Mammary epithelial cell (primary cell): ENCODE results near the gene TSPAN1.

ENCODE experiments used
- EZH2 ChIP-seq: IDR thresholded peaks from 2 replicates; pipeline ENCODE4 v1.6.1; 2012; ENCODE audit warnings: low read length, inconsistent platforms, borderline replicate concordance
- TF ChIP-seq, protein P1 (sequence below), 2 donors: IDR thresholded peaks in 1 of 2; conservative IDR thresholded peaks in 1 of 2; 2 replicates each; pipeline ENCODE4 v1.5.1; 2011 to 2012; ENCODE audit warnings: inconsistent platforms in 2 of 2, low read length in 2 of 2, mild to moderate bottlenecking in 2 of 2, control low read depth in 1 of 2, low read depth in 1 of 2; ENCODE audit not compliant: insufficient read depth in 1 of 2; ENCODE audit errors: extremely low read depth in 1 of 2

- TF ChIP-seq, protein P1, sequence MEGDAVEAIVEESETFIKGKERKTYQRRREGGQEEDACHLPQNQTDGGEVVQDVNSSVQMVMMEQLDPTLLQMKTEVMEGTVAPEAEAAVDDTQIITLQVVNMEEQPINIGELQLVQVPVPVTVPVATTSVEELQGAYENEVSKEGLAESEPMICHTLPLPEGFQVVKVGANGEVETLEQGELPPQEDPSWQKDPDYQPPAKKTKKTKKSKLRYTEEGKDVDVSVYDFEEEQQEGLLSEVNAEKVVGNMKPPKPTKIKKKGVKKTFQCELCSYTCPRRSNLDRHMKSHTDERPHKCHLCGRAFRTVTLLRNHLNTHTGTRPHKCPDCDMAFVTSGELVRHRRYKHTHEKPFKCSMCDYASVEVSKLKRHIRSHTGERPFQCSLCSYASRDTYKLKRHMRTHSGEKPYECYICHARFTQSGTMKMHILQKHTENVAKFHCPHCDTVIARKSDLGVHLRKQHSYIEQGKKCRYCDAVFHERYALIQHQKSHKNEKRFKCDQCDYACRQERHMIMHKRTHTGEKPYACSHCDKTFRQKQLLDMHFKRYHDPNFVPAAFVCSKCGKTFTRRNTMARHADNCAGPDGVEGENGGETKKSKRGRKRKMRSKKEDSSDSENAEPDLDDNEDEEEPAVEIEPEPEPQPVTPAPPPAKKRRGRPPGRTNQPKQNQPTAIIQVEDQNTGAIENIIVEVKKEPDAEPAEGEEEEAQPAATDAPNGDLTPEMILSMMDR (conservative IDR thresholded peaks at IDR 0.05 in 1 of 2, IDR thresholded peaks at IDR 0.05 in 1 of 2; ENCODE audit: extremely low read depth in 1 of 2, insufficient read depth in 1 of 2, low read depth in 1 of 2, low read length in 2 of 2), result no peak
- no peak for TF ChIP-seq EZH2
Measured at GRCh38 chr1:46219551-46220520, 44.9 kb downstream of the TSPAN1 start.
